Measurements from ENCODE around the gene KHNYN.

DNA sequence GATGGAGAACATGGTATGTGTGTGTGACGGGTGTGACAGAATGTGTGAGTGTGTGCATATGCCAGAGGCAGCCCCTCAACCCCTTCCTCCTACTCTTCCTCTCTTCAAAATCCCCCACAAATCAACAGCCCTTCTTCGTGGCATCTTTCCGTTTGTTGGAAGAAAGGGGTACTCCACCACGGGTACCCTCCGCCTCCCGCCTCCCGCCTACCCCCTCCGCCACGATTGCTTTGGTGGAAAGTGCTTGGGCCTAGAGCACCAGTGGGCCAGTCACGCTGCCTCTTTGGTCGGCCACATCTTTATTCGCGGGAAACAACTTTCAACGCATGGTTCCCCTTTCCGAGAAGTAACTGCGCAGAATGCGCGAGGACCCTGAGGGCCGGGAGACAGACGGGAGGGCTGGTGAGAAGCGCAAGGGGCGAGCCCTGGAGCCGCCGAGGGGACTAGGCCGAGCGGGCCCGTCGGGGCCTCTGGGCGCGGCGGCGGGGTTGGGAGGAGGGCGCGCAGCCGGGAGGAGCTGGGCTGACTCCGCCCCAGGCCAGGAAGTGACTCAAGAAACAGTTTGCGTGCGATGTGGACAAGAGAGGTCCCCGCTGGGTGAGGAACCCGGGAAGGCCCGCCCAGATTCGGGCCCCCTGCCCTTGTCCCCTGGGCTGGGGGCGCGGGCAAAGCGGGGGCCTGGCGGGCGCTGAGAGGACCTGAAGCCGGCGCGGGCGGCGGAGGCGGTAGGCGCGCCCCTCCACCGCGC, at the start of gene KHNYN, which contains the start of gene CBLN3:
- TF ChIP-seq, protein P1, sequence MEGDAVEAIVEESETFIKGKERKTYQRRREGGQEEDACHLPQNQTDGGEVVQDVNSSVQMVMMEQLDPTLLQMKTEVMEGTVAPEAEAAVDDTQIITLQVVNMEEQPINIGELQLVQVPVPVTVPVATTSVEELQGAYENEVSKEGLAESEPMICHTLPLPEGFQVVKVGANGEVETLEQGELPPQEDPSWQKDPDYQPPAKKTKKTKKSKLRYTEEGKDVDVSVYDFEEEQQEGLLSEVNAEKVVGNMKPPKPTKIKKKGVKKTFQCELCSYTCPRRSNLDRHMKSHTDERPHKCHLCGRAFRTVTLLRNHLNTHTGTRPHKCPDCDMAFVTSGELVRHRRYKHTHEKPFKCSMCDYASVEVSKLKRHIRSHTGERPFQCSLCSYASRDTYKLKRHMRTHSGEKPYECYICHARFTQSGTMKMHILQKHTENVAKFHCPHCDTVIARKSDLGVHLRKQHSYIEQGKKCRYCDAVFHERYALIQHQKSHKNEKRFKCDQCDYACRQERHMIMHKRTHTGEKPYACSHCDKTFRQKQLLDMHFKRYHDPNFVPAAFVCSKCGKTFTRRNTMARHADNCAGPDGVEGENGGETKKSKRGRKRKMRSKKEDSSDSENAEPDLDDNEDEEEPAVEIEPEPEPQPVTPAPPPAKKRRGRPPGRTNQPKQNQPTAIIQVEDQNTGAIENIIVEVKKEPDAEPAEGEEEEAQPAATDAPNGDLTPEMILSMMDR (conservative IDR thresholded peaks at IDR 0.05): no peak
- no peak for TF ChIP-seq EZH2 (IDR thresholded peaks at IDR 0.05; ENCODE audit: low read depth)
